Tibial nerve (tissue), 4 donors: ENCODE results near the gene NINJ2. TPM values are rescaled to one million over a fixed set of nuclear protein-coding genes. Genes with fewer than 3 reads are reported as not detected.

ENCODE experiments used
- DNase-seq, 2 donors: peaks; one replicate each; pipeline ENCODE4 v3.0.0-alpha.2; 2019; ENCODE audit warnings: low spot score in 2 of 2
- H3K27ac ChIP-seq, 4 donors: fragments of 200-600 bp; sonication (generic) in 3 of 4; one replicate each; pipeline ENCODE4 v1.5.1; 2017 to 2019; ENCODE audit warnings: mild to moderate bottlenecking in 1 of 4
- H3K27me3 ChIP-seq, 2 donors: fragments of 200-600 bp; sonication (generic) in 1 of 2; one replicate each; pipeline versions ENCODE4 v1.5.1 to v1.6.0; 2017 to 2019
- H3K36me3 ChIP-seq, 3 donors: fragments of 200-600 bp; sonication (generic); one replicate each; pipeline ENCODE4 v1.5.1; 2018 to 2019
- H3K4me1 ChIP-seq, 4 donors: fragments of 200-600 bp; sonication (generic) in 3 of 4; one replicate each; pipeline ENCODE4 v1.5.1; 2017 to 2019
- H3K4me3 ChIP-seq, 4 donors: fragments of 200-600 bp; sonication (generic) in 3 of 4; one replicate each; pipeline ENCODE4 v1.5.1; 2017 to 2019; ENCODE audit warnings: mild to moderate bottlenecking in 1 of 4, moderate library complexity in 1 of 4
- H3K9me3 ChIP-seq, 4 donors: fragments of 200-600 bp; sonication (generic) in 3 of 4; one replicate each; pipeline ENCODE4 v1.5.1; 2017 to 2019
- EP300 ChIP-seq, 2 donors: sonication (generic); formaldehyde crosslinking; IDR thresholded peaks; one replicate each; pipeline ENCODE4 v1.6.1; 2017; ENCODE audit warnings: antibody characterized with exemption in 2 of 2, mild to moderate bottlenecking in 1 of 2
- POLR2A ChIP-seq, 2 donors: fragments of 450-650 bp; IDR thresholded peaks; one replicate each; pipeline ENCODE4 v1.6.1; 2017; ENCODE audit warnings: antibody characterized with exemption in 2 of 2, mild to moderate bottlenecking in 2 of 2, moderate library complexity in 2 of 2
- WGBS, 2 donors: methylation state at CpG; one replicate each; pipeline ENCODE4 v1.1.5; 2018; 5-methylcytosine and 5-hydroxymethylcytosine counted together
- total RNA-seq, 4 donors: library from RNA; depleted of rRNA; stranded (reverse); fragments of >200 nt; gene quantifications; one replicate each; pipeline ENCODE4 v1.1.0, GENCODE V29; 2016
- TF ChIP-seq, protein P1 (sequence below), 5 experiments: fragments of 200-600 bp in 3 of 5; fragments of 450-650 bp in 2 of 5; sonication (generic) in 3 of 5; IDR thresholded peaks; one replicate each; pipeline ENCODE4 v1.5.1; 2016 to 2019; ENCODE audit warnings: antibody characterized with exemption in 5 of 5, mild to moderate bottlenecking in 3 of 5, moderate library complexity in 2 of 5

Gene NINJ2
- total RNA-seq, 4 donors from 2014 or later, result 8.4 to 17.7 (median 12.6) TPM

DNA sequence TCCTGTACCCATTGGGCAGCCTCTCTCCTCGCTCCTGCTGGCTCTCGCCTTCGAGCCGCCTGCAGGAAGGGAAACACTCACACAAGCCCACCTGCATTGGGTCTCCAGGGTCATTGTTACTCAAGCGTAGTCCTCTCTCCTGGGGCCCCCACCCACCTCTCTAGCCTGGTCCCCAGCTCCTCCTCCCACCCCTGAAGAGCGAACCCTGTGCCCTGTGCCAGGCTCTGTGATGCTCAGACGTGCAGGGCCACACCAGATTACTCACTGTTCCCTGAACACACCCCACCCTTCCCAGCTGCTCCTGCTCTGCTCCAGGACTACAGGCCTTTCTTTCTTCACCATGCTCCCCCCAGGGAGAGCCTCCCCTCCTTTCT is 88.1 kb downstream of the NINJ2 start:
- peak overlapping the region in 2 of 4 donors; percentile 73 to 78 for H3K27ac ChIP-seq
- DNase-seq, result no peak
- WGBS, 2 donors, result 81 to 86% methylated on average over 7 of the region's 7 CpGs

DNA sequence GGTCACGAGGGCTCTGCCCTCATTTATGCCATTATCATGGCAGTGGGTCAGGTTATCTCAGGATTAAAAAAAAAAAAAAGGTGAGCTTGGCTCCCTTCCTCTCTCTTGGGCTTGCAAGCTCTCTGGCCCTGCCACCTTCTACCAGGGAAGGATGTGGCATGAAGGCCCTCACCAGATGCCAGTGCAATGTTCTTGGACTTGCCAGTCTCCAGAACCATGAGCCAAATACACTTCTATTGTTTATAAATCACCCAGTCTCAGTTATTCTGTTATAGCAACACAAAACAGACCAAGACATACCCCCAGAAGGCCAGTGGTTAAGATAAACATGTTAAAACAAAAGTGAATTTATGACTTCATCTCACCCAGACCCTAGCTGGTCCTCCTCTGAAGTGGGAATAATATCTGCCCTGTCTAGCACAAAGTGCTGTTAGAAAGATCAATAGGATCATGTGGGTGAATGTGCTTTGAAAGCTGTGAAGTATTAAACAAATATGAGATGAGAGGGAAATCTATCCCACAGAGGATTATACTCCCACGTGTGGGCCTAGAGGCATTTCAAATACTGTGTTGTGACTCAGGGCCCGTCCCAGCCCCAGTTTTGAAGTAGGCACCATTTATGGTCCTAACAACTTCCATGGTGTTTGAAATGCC is 88.6 kb downstream of the NINJ2 start:
- TF ChIP-seq POLR2A (IDR thresholded peaks at IDR 0.05) (no peak), EP300 (IDR thresholded peaks at IDR 0.05) (no peak)
- TF ChIP-seq, protein P1, sequence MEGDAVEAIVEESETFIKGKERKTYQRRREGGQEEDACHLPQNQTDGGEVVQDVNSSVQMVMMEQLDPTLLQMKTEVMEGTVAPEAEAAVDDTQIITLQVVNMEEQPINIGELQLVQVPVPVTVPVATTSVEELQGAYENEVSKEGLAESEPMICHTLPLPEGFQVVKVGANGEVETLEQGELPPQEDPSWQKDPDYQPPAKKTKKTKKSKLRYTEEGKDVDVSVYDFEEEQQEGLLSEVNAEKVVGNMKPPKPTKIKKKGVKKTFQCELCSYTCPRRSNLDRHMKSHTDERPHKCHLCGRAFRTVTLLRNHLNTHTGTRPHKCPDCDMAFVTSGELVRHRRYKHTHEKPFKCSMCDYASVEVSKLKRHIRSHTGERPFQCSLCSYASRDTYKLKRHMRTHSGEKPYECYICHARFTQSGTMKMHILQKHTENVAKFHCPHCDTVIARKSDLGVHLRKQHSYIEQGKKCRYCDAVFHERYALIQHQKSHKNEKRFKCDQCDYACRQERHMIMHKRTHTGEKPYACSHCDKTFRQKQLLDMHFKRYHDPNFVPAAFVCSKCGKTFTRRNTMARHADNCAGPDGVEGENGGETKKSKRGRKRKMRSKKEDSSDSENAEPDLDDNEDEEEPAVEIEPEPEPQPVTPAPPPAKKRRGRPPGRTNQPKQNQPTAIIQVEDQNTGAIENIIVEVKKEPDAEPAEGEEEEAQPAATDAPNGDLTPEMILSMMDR (IDR thresholded peaks at IDR 0.05), result no peak
- Histone ChIP-seq H3K4me3 (no peak overlapping the region), H3K27ac (peak overlapping the region in 2 of 4 donors; percentile 73 to 78), H3K4me1 (peaks cover 0 to 57% (median 33%) of the 10 kb centered on the region in 4 donors), H3K36me3 (no peaks in the 10 kb centered on the region), H3K27me3 (no peaks in the 10 kb centered on the region), H3K9me3 (no peaks in the 10 kb centered on the region)
- DNase-seq, result no peak
- 57 to 63% methylated on average over 3 of the region's 3 CpGs for WGBS, 2 donors

More for the DNA sequence above, 88.1 kb downstream of the NINJ2 start:
- Histone ChIP-seq H3K4me1 (peaks cover 0 to 54% (median 33%) of the 10 kb centered on the region in 4 donors), H3K27me3 (no peaks in the 10 kb centered on the region), H3K4me3 (no peak overlapping the region), H3K36me3 (no peaks in the 10 kb centered on the region), H3K9me3 (no peaks in the 10 kb centered on the region)
- TF ChIP-seq POLR2A (IDR thresholded peaks at IDR 0.05) (no peak), EP300 (IDR thresholded peaks at IDR 0.05) (no peak)
- TF ChIP-seq, protein P1 (IDR thresholded peaks at IDR 0.05), result no peak

DNA sequence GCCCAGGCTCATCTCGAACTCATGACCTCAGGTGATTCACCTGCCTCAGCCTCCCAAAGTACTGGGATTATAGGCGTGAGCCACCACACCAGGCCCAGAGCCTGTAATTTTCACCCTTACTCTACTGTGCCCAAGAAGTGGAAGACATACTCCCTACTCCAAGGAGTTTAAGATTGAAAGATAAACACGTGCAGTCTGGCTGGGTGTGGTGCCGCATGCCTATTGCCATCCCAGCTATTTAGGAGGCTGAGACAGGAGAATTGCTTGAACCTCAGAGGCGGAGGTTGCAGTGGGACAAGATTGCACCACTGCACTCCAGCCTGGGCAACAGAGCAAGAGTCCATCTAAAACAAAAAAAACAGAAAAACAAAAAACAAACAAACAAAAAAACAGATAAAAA is 90.0 kb downstream of the NINJ2 start:
- no peak for DNase-seq
- H3K4me3 ChIP-seq, result no peak overlapping the region
- H3K9me3 ChIP-seq, result no peaks in the 10 kb centered on the region
- no peak for TF ChIP-seq EP300 (IDR thresholded peaks at IDR 0.05)
- TF ChIP-seq, protein P1 (IDR thresholded peaks at IDR 0.05), result no peak
- TF ChIP-seq POLR2A (IDR thresholded peaks at IDR 0.05), result no peak
- H3K27ac ChIP-seq, result no peak overlapping the region
- H3K27me3 ChIP-seq, result no peaks in the 10 kb centered on the region
- WGBS, 2 donors, result 86 to 91% methylated on average over 5 of the region's 5 CpGs
- H3K36me3 ChIP-seq, result no peaks in the 10 kb centered on the region
- H3K4me1 ChIP-seq, result peaks cover 0 to 54% (median 35%) of the 10 kb centered on the region in 4 donors

DNA sequence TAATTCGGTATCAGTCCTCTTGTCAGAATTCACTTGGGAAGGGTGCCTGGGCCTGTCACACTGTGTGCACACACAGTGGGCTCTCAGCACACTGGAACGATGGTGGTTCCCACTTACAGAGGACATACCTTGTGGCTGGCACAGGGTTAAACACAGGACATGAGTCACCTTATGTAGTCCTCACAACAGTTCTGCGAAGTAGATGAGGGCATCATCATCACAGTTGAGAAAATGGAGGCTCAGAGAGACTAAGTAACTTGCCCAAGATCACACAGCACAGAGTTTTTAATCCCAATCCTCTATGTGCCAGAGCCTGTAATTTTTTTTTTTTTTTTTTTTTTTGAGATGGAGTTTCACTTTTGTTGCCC is 90.7 kb downstream of the NINJ2 start:
- Histone ChIP-seq H3K4me1 (peaks cover 0 to 54% (median 35%) of the 10 kb centered on the region in 4 donors), H3K4me3 (no peak overlapping the region), H3K27ac (peak overlapping the region; percentile 86 to 97 (median 90)), H3K27me3 (no peaks in the 10 kb centered on the region), H3K36me3 (no peaks in the 10 kb centered on the region), H3K9me3 (no peaks in the 10 kb centered on the region)
- WGBS, 2 donors, result 92% methylated on average over 3 of the region's 3 CpGs
- no peak for DNase-seq
- TF ChIP-seq POLR2A (IDR thresholded peaks at IDR 0.05), result no peak
- TF ChIP-seq EP300 (IDR thresholded peaks at IDR 0.05), result no peak
- TF ChIP-seq, protein P1 (IDR thresholded peaks at IDR 0.05), result no peak

DNA sequence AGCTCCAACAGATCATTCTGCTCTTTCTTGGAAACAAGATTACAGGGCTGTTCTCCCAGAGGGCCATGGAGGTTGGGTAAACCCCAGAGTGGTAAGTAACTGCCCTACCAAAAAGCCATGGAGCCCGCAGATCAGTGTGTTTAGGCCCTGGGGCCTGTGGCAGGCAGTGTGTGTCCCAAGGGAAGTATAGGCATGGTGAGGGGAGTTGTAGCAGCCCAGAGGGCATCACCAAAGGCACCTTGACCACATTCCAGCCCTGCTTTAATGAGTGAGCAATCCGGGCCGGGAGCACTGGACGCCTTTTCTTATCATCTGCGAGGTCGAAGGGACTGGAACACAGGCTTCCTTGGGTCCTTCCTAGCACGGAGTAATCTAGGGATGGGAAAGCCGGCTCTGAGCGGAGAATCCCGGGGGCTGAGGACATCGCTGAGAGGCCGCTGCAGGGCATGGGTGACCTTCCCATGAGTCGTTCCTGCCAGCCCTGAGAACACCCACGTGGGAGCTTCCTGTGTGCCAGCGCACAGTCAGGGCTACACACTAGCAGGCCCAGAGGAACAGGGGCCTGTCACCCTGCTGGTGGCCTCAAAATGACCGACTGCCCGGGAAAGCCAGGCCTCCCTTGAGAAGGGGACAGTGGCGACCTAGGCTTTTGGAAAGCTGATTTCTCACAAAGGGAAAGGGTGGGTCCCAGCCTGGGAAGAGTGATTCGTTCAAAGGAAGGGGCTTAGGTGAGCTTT is 91.3 kb downstream of the NINJ2 start:
- WGBS, 2 donors, result 66 to 72% methylated on average over 16 to 19 of the region's 19 CpGs
- H3K4me1 ChIP-seq, result peaks cover 0 to 53% (median 35%) of the 10 kb centered on the region in 4 donors
- DNase-seq, result no peak

More for the DNA sequence above, 91.3 kb downstream of the NINJ2 start:
- H3K36me3 ChIP-seq, result no peaks in the 10 kb centered on the region
- H3K27me3 ChIP-seq, result no peaks in the 10 kb centered on the region
- TF ChIP-seq POLR2A (IDR thresholded peaks at IDR 0.05) (no peak), EP300 (IDR thresholded peaks at IDR 0.05) (no peak)
- TF ChIP-seq, protein P1 (IDR thresholded peaks at IDR 0.05), result no peak
- peak overlapping the region; percentile 86 to 97 (median 90) for H3K27ac ChIP-seq
- H3K9me3 ChIP-seq, result no peaks in the 10 kb centered on the region
- H3K4me3 ChIP-seq, result no peak overlapping the region
